ENCODE measurements around the gene PACRG.

PACRG gene

DNA sequence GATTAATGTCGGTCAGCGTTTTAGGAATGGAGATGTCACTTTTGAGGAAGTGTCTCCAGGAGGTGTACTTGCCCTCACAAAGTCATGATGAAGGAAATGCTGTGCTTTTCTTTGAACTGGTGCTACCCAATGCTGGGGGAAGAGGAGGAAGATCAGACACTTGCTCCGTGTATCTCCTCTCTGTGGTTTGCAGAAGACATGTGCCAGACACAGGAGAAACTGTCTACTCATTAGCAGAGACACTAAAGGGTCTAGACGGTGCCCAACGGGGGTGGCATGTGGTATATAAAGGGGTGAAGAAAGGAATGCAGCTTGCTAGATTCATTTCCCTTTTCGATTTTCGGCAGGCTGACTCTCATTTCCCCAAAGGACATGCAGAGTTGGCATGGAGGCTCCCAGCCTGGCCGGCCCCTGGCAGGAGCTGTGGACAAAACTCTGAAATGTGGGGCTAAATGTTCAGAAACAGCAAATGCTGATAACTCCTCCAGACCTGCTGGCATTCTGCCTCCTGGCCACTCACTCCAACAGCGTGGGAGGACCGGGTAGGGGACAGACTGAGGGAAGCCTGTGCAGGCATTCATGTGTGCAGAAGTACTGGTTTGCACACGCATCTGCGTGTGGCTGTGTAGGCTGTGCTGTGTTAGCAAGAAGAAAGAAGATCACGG is 627.1 kb downstream of the PACRG start:
- TF ChIP-seq GATA3 (IDR thresholded peaks at IDR 0.05; ENCODE audit: low read depth, low read length): no peak
- no peak for TF ChIP-seq GATA2 (IDR thresholded peaks at IDR 0.05; ENCODE audit: low read depth, low read length)

DNA sequence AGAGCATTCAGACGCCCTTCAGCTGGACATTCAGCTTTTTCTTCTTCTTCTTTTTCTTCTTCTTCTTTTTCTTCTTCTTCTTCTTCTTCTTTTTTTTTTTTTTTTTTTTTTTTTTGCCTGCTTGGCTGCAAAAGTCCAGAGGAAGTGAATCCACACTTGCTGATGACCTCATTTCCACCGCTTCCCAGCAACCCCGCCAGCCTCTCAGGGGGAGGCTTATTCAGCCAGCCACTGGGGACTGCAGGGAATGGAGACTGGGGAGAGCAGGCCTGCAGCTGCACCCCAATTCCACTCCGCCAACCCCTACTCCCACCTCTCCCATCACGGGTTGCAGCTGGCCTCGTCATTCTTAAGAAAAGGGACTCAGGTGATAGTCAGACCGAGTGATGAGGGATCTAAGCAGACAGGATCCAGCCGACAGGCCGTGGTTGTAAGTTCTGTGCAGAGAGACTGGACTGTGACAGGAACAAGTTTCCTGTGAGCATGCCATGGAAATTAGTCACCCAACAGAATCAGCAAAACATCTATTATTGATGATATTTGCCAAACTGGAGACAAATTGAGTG is 627.7 kb downstream of the PACRG start:
- TF ChIP-seq GATA3 (IDR thresholded peaks at IDR 0.05; ENCODE audit: low read depth, low read length): no peak
- no peak for TF ChIP-seq GATA2 (IDR thresholded peaks at IDR 0.05; ENCODE audit: low read depth, low read length)

DNA sequence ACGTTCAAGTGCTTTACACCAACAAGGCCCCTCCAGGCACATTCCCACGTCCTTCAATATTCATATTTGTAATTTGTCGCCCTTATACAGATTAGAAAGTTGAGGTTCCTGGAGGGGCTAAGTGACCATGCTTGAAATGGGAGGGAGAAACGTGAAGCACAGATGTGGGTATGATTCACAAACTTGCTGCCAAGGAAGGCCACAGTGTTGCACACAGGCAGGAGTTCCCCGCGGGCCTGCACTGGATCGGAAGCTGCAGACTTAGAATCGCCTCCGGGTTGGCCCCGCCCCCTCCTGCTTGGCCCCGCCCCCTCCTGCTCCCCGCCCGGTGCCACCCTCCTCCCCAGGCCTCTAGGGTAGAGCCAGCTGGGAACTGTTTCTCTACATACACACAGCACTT is 628.5 kb downstream of the PACRG start:
- TF ChIP-seq GATA2 (IDR thresholded peaks at IDR 0.05; ENCODE audit: low read depth, low read length) (no peak), GATA3 (IDR thresholded peaks at IDR 0.05; ENCODE audit: low read depth, low read length) (no peak)

GRCh38 chr6:163356743-163357142 is 629.0 kb downstream of the PACRG start:
- no peak for TF ChIP-seq GATA2 (IDR thresholded peaks at IDR 0.05; ENCODE audit: low read depth, low read length)
- TF ChIP-seq GATA3 (IDR thresholded peaks at IDR 0.05; ENCODE audit: low read depth, low read length): no peak

GRCh38 chr6:163364641-163365040 is 636.9 kb downstream of the PACRG start:
- no peak for TF ChIP-seq GATA2 (IDR thresholded peaks at IDR 0.05; ENCODE audit: low read depth, low read length)
